OCI-LY7 (cell line): Measurements from ENCODE around the gene TM4SF1. TPM values are rescaled to one million over a fixed set of nuclear protein-coding genes. Genes with fewer than 3 reads are reported as not detected.

Experiments used
- BruUV-seq: library from RNA; stranded (reverse); fragments of 400-500 nt; replicated peaks from 2 replicates; lab custom pipeline; 2021; lab: Mats Ljungman, UMichigan
- CTCF ChIA-PET: fragments of 300-600 bp; sonication (Branson Sonifier 250); formaldehyde crosslinking; loops from one replicate; lab custom pipeline; 2022; ENCODE audit warnings: antibody characterized with exemption; ENCODE audit not compliant: unreplicated experiment; lab: Charles Lee
- POLR2A ChIA-PET: fragments of 300-600 bp; sonication (Branson Sonifier 250); formaldehyde crosslinking; loops from one replicate; lab custom pipeline; 2022; ENCODE audit warnings: antibody characterized with exemption; lab: Charles Lee
- DNase-seq: peaks from one replicate; pipeline ENCODE4 v3.0.0-alpha.2; 2015; ENCODE audit warnings: low spot score
- H2AFZ ChIP-seq: fragments of 200-600 bp; sonication (generic), shearing (Covaris generic); 2 replicates; pipeline ENCODE4 v1.6.1; 2014; ENCODE audit warnings: mild to moderate bottlenecking, antibody characterized with exemption, low read length, moderate library complexity
- H3K27ac ChIP-seq: fragments of 200-600 bp; sonication (generic); 2 replicates; pipeline ENCODE4 v1.5.1; 2014; ENCODE audit warnings: mixed run types, low read depth, mild to moderate bottlenecking, moderate library complexity, low read length, inconsistent platforms; ENCODE audit not compliant: poor library complexity, severe bottlenecking
- H3K36me3 ChIP-seq: fragments of 200-600 bp; sonication (generic); 2 replicates; pipeline ENCODE4 v1.6.1; 2014; ENCODE audit warnings: mild to moderate bottlenecking, antibody characterized with exemption, low read length, moderate library complexity, mixed read lengths; ENCODE audit not compliant: insufficient read depth
- H3K4me1 ChIP-seq: fragments of 200-600 bp; sonication (generic); 2 replicates; pipeline ENCODE4 v1.5.1; 2014; ENCODE audit warnings: mild to moderate bottlenecking, low read length; ENCODE audit not compliant: insufficient read depth, poor library complexity, severe bottlenecking
- H3K4me2 ChIP-seq: fragments of 200-600 bp; sonication (generic); 2 replicates; pipeline ENCODE4 v1.6.1; 2014; ENCODE audit warnings: mild to moderate bottlenecking, low read length
- H3K4me3 ChIP-seq: fragments of 200-600 bp; sonication (generic); 2 replicates; pipeline ENCODE4 v1.5.1; 2014; ENCODE audit warnings: mild to moderate bottlenecking, low read depth, low read length; ENCODE audit not compliant: poor library complexity, severe bottlenecking
- H3K79me2 ChIP-seq: fragments of 200-600 bp; sonication (generic); 2 replicates; pipeline ENCODE4 v1.6.1; 2016; ENCODE audit warnings: low read depth, mild to moderate bottlenecking, low read length, moderate library complexity, mixed read lengths; ENCODE audit not compliant: insufficient read depth
- H3K9me2 ChIP-seq: fragments of 200-600 bp; sonication (generic); 2 replicates; pipeline ENCODE4 v1.6.1; 2016; ENCODE audit warnings: mild to moderate bottlenecking, low read length, mixed read lengths; ENCODE audit not compliant: insufficient read depth
- H3K9me3 ChIP-seq: fragments of 200-600 bp; sonication (generic); 2 replicates; pipeline ENCODE4 v1.6.1; 2014; ENCODE audit warnings: mild to moderate bottlenecking, mixed run types, low read length, mixed read lengths
- H4K20me1 ChIP-seq: fragments of 200-600 bp; sonication (generic); 2 replicates; pipeline ENCODE4 v1.6.1; 2014; ENCODE audit warnings: mild to moderate bottlenecking, antibody characterized with exemption, low read length, moderate library complexity, mixed read lengths; ENCODE audit not compliant: insufficient read depth
- CTCF ChIP-seq: fragments of 200-600 bp; sonication (generic); conservative IDR thresholded peaks from 2 replicates; pipeline ENCODE4 v1.5.1; 2014; ENCODE audit warnings: mild to moderate bottlenecking, antibody characterized with exemption, low read length, moderate library complexity, mixed read lengths
- EZH2phosphoT487 ChIP-seq: fragments of 200-600 bp; sonication (generic); IDR thresholded peaks from 2 replicates; pipeline ENCODE4 v1.6.1; 2018; ENCODE audit warnings: low read depth, borderline replicate concordance, mild to moderate bottlenecking, mixed run types, antibody characterized with exemption, low read length, moderate library complexity, mixed read lengths
- intact Hi-C: fragments of 100-400 bp; cut with micrococcal nuclease; formaldehyde crosslinking; loops from one replicate; pipeline ENCODE4 v1.10.0; 2022; ENCODE audit not compliant: unreplicated experiment
- total RNA-seq, 2 experiments: library from RNA; depleted of rRNA in 1 of 2; stranded (reverse); fragments of >200 nt in 1 of 2; shearing (Covaris generic) in 1 of 2; gene quantifications; 2 replicates each; pipeline ENCODE4 v1.2.3, GENCODE V29; 2014 to 2022

The TM4SF1 gene
- total RNA-seq, 2 experiments from 2014 or later, result not detected

GRCh38 chr3:149327156-149327555, 50.3 kb downstream of the TM4SF1 start:
- ChIA-PET CTCF (no interaction called here), POLR2A (interaction anchor here (0.6 to 1.1 kb wide), 3 partner anchors 9 to 1662 kb away, joined by 3 to 4 read pairs (median 4); no protein-coding TSS in a partner anchor)
- TF ChIP-seq CTCF, result no peak
- TF ChIP-seq EZH2phosphoT487, result no peak
- BruUV-seq, result no TSS peak
- Histone ChIP-seq H4K20me1 (no peaks in the 10 kb centered on the region), H3K9me3 (no peaks in the 10 kb centered on the region), H3K36me3 (no peaks in the 10 kb centered on the region), H3K27ac (no peak overlapping the region), H3K79me2 (no peaks in the 10 kb centered on the region), H3K4me3 (no peak overlapping the region), H2AFZ (no peak overlapping the region), H3K4me1 (no peaks in the 10 kb centered on the region), H3K4me2 (no peak overlapping the region), H3K9me2 (no peaks in the 10 kb centered on the region)
- intact Hi-C loops, result no loop called here
- no peak for DNase-seq

GRCh38 chr3:149325581-149325980, 51.9 kb downstream of the TM4SF1 start:
- DNase-seq, result no peak
- no peaks in the 10 kb centered on the region for H4K20me1 ChIP-seq
- H3K4me3 ChIP-seq, result no peak overlapping the region
- TF ChIP-seq CTCF (no peak), EZH2phosphoT487 (no peak)
- H3K27ac ChIP-seq, result no peak overlapping the region
- intact Hi-C loops, result no loop called here
- H3K36me3 ChIP-seq, result no peaks in the 10 kb centered on the region
- H3K9me2 ChIP-seq, result no peaks in the 10 kb centered on the region
- H3K9me3 ChIP-seq, result no peaks in the 10 kb centered on the region
- BruUV-seq, result no TSS peak
- no peak overlapping the region for H3K4me2 ChIP-seq
- no peaks in the 10 kb centered on the region for H3K79me2 ChIP-seq
- CTCF ChIA-PET, result no interaction called here
- no peak overlapping the region for H2AFZ ChIP-seq
- H3K4me1 ChIP-seq, result no peaks in the 10 kb centered on the region
- POLR2A ChIA-PET, result interaction anchor here (0.6 to 1.2 kb wide), 4 partner anchors 8 to 527 kb away, joined by 3 to 6 read pairs (median 4); partner anchors contain the start of gene TM4SF18

- H4K20me1 ChIP-seq, result no peaks in the 10 kb centered on the region
- H3K4me2 ChIP-seq, result no peak overlapping the region
- H3K36me3 ChIP-seq, result no peaks in the 10 kb centered on the region
- DNase-seq, result no peak
- H2AFZ ChIP-seq, result no peak overlapping the region
- H3K79me2 ChIP-seq, result no peaks in the 10 kb centered on the region
- ChIA-PET CTCF (no interaction called here), POLR2A (interaction anchor here (0.9 to 1.2 kb wide), 4 partner anchors 8 to 15 kb away, joined by 3 to 4 read pairs (median 4); partner anchors contain the start of gene TM4SF18)
- BruUV-seq, result no TSS peak
- H3K27ac ChIP-seq, result no peak overlapping the region
- H3K4me3 ChIP-seq, result no peak overlapping the region
- TF ChIP-seq EZH2phosphoT487 (no peak), CTCF (no peak)
- intact Hi-C loops, result no loop called here
- no peaks in the 10 kb centered on the region for H3K9me2 ChIP-seq
- H3K4me1 ChIP-seq, result no peaks in the 10 kb centered on the region
- H3K9me3 ChIP-seq, result no peaks in the 10 kb centered on the region
Observed at GRCh38 chr3:149324332-149324731, 53.1 kb downstream of the TM4SF1 start.
